Measurements from ENCODE around the gene KRTAP13-2.
A peak's percentile ranks its signal among the peaks of the same experiment; 100 is the strongest.

Gene KRTAP13-2, protein sequence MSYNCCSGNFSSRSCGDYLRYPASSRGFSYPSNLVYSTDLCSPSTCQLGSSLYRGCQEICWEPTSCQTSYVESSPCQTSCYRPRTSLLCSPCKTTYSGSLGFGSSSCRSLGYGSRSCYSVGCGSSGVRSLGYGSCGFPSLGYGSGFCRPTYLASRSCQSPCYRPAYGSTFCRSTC

DNA sequence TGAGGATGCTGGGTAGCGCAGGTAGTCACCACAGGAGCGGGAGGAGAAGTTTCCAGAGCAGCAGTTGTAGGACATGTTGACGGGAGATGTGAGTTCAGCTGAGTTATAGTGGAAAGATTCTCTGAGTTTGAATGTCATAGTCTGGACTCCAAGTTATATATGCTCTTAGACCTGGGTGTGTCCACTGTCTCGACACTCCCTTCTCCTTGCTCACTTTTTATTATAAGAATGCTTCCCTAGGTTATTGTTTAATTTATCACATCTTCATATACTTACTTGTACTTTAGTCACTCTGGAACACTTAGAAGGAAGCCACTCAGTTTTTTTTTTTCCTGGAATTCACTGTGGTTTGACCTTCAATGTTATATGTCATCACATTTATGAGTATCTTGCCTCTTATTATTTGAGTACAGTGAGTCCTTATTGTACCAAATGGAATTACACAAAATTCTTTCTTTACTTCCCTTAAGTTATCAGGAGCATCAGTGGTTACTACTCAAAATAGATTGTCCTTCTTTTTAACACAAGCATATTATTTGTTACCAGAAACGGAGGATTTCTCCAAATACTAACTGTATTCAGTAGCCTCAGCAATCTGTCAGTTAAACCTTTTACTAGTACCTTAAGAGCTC lies at the start of gene KRTAP13-2:
Gene KRTAP13-2, minus strand, starts transcription at position 133 of the 632 bp plus-strand sequence. Its CDS starts 58 bp downstream, at position 75.
- DNase-seq (ENCODE audit: low spot score): no peak

DNA sequence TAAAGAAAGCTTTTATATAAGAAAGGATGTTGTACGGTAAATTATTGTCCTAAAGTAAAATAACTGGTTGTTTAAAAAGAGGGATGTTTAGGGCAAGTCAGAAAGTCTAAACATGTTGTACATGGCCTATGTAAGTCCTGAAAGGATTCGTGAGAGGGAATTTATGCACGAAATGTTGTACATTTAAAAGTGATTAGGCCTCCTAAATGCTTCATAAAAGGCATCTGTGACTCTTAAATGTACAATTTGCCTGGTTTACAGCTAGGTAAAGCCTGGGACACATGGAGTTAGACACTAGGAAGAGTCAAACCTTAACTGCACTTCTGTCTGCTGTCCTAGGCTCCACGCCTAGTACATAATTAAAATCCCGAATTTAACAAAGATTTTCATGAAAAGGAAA lies 43.9 kb upstream of the KRTAP13-2 start:
- DNase-seq (ENCODE audit: low spot score): no peak

GRCh38 chr21:30408782-30409494 lies 36.9 kb upstream of the KRTAP13-2 start:
- DNase-seq (ENCODE audit: low spot score): no peak

DNA sequence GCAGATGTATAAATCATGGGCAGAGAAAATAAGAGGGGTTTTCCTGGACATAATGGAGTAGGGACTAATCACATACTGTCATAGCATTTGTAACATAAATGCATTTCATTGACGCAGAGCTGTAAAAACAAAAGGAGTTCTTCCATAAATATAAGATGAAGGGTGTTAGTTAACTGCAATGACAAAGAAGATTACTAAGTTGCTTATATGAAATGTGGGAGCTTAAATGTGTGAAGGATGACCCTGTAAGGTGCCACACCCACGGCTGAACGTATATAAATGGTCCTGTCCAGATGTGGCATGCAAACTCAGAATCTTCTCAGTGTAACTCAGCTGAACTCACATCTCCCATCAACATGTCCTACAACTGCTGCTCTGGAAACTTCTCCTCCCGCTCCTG lies 23.7 kb upstream of the KRTAP13-2 start, which contains the start of gene KRTAP13-1:
Gene KRTAP13-1, plus strand, starts transcription at position 301 of the 400 bp plus-strand sequence. Its CDS starts 56 bp downstream, at position 357.
- no peak for DNase-seq (ENCODE audit: low spot score)

DNA sequence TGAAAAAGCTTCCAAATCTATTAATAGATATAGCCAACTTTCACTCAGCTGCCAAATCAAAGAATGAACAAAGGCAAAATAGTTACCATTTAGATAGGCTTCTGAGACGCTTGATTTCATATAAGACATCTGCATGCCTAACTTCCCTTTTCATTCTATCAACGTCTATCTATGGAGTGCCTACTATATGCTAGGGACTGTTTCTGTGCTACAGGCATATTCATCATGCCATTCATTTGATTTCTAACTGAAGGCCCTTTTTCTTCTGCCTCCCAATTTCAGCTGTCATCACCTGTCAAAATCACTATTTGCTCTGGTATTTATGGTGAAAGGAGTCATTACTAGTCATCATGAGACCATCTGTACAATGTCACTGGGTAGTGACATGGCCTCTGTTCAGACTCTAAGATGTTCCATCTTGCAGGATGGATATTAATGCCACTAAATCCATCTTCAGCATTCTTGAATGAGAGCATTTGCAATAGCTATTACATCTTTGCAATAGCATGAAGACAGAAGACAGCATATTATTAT lies 19.5 kb upstream of the KRTAP13-2 start:
- no peak for DNase-seq (ENCODE audit: low spot score)

DNA sequence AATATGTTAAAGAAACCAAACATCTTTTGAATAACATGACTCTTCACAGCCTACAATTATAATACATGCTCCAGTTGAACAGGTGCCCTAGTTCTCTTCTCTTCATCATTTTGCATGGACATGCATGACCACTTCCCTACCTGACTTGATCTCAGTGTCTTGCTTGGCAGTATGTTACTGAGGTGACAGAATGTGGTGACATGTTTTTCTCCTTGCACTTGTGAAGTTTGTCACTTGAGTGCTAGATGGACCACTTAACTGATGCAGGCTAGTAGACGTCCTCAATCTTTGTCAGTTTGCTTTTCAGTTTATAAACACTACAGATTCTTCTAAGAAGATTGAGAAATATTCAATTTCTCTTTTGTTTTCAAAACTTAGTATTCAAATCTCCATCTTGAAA lies 10.1 kb upstream of the KRTAP13-2 start:
- no peak for DNase-seq (ENCODE audit: low spot score)

DNA sequence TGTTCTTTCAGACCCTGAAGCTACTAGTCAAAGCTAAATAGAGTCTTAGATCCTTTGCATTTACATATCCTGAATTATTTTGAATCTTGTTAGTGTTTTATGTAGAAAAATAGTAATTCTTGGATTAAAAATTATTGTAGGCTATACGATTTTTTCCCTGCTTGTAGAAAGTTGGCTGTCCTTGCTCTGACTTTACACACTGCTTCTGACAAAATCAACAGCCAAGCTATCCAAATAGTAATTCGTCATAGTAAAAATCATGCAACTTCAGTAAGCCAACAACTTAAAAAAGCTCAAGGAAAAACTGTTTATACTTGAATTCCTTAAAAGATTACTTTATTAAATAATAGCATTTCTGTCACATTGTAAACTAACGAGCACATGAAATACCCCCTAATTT lies 16.2 kb downstream of the KRTAP13-2 start:
- DNase-seq (ENCODE audit: low spot score): no peak

GRCh38 chr21:30354308-30355005 lies 17.6 kb downstream of the KRTAP13-2 start:
- DNase-seq (ENCODE audit: low spot score): no peak

DNA sequence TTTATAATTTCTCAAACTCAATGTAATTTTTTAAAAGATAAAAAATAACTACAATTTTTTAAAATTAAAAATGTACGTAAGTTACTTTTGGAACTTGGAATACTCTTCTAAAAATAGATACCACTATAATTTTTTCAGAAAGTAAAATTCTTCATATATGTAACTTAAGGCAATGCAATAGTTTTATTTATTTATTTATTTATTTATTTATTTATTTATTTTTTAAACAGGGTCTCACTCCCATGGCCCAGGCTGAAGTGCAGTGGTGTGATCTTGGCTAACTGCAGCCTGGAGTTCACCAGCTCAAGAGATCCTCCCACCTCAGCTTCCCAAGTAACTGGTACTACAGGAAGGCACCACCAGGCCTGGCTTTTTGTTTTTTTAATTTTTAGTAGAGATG lies 20.5 kb downstream of the KRTAP13-2 start:
- no peak for DNase-seq (ENCODE audit: low spot score)

DNA sequence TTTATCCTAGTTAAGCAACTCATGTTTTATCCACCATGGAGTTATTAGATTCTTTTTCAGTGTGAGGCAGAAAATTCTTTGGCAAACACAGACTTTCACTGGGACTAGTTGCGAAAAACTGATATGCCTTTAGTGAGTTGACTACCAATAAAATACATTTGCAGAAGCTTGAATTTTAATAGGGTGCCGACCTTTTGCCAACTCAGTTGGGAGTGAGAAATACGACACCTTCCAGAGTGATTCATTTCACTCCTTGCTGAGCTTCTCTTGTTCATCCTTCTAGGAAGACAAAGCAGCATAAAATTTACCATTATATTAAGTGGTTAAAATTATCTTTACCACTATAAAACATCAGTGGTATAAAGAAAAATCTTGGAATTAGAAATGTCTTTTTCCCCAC lies 22.5 kb downstream of the KRTAP13-2 start:
- no peak for DNase-seq (ENCODE audit: low spot score)

DNA sequence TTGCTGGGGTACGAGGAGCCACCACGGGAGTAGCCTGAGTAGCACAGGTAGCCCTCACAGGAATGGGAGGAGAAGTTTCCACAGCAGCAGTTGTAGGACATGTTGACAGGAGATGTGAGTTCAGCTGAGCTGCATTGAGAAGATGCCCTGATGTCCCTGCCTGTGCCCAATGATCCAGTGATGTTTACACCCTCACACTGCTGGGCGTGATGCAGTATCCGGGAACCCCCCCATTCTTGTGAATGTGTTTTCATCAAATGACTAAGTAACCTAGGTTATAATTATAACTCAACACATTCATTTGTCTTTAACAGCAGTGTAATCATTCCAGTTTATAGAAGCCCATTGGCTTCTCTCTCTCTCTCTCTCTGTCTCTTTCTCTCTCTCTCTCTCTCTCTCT lies 23.6 kb downstream of the KRTAP13-2 start, which contains the start of gene KRTAP23-1:
Gene KRTAP23-1, minus strand, starts transcription at position 101 of the 400 bp plus-strand sequence. Its CDS starts 0 bp downstream, at position 101.
- no peak for DNase-seq (ENCODE audit: low spot score)

- DNase-seq (ENCODE audit: low spot score): no peak
Measured at GRCh38 chr21:30345014-30345413, 27.1 kb downstream of the KRTAP13-2 start.

DNA sequence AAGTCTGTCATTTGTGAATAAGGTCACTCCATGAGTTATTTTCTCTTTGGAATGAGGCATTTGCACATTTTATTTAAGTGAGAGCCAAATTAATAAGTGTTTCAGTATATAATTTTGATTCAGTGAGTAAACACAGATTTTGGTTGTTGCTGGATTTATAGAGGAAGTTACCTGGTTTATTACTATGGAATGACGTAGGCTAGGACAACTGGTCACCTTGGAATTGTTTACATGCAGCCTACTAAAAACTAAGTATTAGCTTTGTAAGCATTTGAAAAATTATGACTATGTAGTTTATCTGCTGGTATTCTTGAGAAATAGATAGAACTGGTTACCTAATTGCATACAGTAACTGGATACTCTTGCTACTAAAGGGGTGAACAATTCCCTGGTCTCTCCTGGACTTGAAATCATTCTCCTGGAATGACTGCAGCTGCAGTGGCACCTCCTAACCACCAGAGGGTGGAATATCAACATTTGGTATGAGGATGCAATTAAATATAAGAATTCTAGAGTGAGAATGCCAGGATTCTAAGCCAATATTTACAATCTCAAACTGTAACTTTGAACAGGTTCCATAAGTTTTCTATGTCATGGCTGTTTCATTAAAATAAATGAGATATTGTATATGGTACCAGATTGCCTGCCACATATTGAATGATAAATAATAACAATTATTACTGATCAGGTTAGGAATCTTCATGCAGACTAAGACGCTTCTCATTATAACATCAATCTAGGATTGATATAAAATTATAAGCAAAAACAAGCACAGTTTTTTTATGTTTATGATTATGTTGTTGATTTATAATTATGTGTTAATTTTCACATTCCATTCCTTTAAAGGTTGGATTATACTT lies 31.1 kb downstream of the KRTAP13-2 start:
- peak; percentile 23 for DNase-seq (ENCODE audit: low spot score)

- no peak for DNase-seq (ENCODE audit: low spot score)
Measured at GRCh38 chr21:30338717-30339116, 33.4 kb downstream of the KRTAP13-2 start.

DNA sequence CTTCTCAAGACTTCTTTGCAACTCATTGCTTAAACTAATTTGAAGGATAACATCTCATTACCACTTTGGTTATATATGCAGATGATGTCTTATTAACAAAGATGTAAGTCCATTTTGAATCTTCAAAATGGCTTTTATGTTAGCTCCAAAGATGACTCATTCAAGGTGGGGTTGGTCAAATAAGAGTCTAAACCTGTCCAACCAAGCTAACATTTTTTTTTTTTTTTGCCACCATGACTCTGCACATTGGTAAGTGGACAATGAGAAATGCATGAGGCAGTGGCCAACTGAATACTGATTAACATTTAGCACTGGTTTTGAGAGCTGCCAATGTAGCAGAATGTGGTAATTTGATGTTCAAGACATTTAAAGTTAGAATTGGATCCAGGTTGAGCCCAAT lies 34.3 kb downstream of the KRTAP13-2 start:
- DNase-seq (ENCODE audit: low spot score): no peak

- DNase-seq (ENCODE audit: low spot score): no peak
Measured at GRCh38 chr21:30337276-30337744, 34.8 kb downstream of the KRTAP13-2 start, which contains the start of gene KRTAP27-1. Gene KRTAP27-1 (minus strand): TSS chr21:30337694. CDS start chr21:30337668, 26 bp downstream.

GRCh38 chr21:30336596-30336995 lies 35.5 kb downstream of the KRTAP13-2 start:
- DNase-seq (ENCODE audit: low spot score): no peak

DNA sequence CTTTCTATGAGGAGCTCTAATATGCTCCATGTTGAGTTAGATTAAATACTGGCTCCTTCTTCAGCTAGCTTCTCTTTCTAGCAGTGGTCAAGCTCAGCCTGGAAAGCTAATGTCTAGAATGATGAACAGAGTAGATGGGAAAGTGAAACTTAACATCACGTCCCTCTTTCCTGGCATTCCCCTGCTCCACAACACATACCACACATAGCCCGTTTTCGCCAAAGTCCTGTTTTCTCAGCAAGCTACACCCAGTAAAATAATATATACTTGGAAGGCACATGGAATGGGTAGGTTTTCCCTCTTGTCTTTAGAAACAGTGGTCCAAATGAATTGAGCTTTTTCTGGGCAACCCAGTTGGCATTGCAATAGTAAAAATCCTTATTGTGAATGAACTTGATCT lies 38.3 kb downstream of the KRTAP13-2 start:
- DNase-seq (ENCODE audit: low spot score): no peak

- DNase-seq (ENCODE audit: low spot score): no peak
Measured at GRCh38 chr21:30332681-30333080, 39.4 kb downstream of the KRTAP13-2 start.

DNA sequence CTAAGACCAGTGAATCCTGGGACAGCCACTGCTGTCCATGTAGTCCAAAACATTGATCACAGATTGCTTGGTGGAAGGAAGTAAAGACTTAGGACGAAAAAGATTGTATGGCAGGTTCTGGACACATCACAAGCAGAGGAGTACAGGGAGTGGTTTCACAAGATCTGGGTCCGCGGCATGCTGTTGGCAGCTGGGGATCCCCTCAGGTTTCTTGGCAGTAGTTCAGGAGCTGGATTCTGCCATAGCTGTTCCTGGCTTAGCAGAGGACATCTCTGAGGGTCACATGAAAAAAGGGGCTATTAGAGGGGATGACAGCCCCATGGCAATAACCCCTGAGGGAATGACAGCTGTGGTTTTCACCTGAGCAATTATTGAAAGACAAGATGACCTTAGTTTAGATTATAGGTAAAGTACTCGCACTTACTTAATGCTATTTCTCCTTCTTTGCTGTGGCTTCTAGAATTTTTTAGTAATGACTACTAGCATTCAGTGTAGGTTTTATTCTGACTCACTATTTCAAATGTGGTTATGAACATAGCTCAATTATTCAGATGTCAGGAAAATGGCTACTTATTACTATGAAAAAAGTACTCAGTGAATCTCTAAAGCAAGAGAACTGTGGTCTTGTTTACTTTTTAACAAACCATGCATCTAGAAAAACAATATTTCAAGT lies 42.7 kb downstream of the KRTAP13-2 start:
- DNase-seq (ENCODE audit: low spot score): no peak
